Naive thymus-derived CD8-positive, alpha-beta T cell (primary cell): ENCODE measurements around the gene WAS. TPM values are rescaled to one million over a fixed set of nuclear protein-coding genes. Genes with fewer than 3 reads are reported as not detected.
"Not testable (repeated sequence)": the region's sequence is repeated elsewhere in the genome, so short reads cannot be mapped to it uniquely, and the experiment has no call there.

Experiments
- ATAC-seq, 2 donors: fragments of 150-1000 bp; cut with Tn5 transposase in 1 of 2; sonication (Bioruptor Pico), chemical (Tn5 transposase) in 1 of 2; 1 replicate in 1 of 2; 2 replicates in 1 of 2; pipeline ENCODE4 v1.10.0; 2021; ENCODE audit warnings: mild to moderate bottlenecking in 2 of 2, moderate library complexity in 2 of 2
- POLR2A ChIA-PET: fragments of 350-600 bp; sonication (Branson Sonifier 250); formaldehyde crosslinking; loops from one replicate; lab custom pipeline; 2021; ENCODE audit warnings: antibody characterized with exemption; lab: Charles Lee
- DNase-seq, 10 donors: peaks; one replicate each; pipeline versions ENCODE4 v3.0.0 to v3.0.0-alpha.2; 2020 to 2022
- H3K27ac Mint-ChIP-seq, 10 donors: one replicate each; pipeline ENCODE4 v1.8.0; 2020 to 2022; ENCODE audit warnings: mild to moderate bottlenecking in 10 of 10, mixed read lengths in 10 of 10, moderate library complexity in 4 of 10, inconsistent platforms in 1 of 10
- H3K27me3 Mint-ChIP-seq, 5 donors: one replicate each; pipeline ENCODE4 v1.8.0; 2021 to 2022; ENCODE audit warnings: mixed read lengths in 5 of 5
- H3K36me3 Mint-ChIP-seq, 3 donors: one replicate each; pipeline ENCODE4 v1.8.0; 2020 to 2022; ENCODE audit warnings: mixed read lengths in 3 of 3, mild to moderate bottlenecking in 2 of 3, inconsistent platforms in 1 of 3
- H3K4me1 Mint-ChIP-seq, 4 donors: one replicate each; pipeline ENCODE4 v1.8.0; 2021 to 2022; ENCODE audit warnings: mixed read lengths in 4 of 4
- H3K4me3 Mint-ChIP-seq, 10 donors: one replicate each; pipeline ENCODE4 v1.8.0; 2020 to 2022; ENCODE audit warnings: mild to moderate bottlenecking in 10 of 10, mixed read lengths in 10 of 10, moderate library complexity in 6 of 10, inconsistent platforms in 1 of 10
- H3K9me3 Mint-ChIP-seq, 9 donors: one replicate each; pipeline ENCODE4 v1.8.0; 2020 to 2022; ENCODE audit warnings: mixed read lengths in 9 of 9, mild to moderate bottlenecking in 3 of 9, inconsistent platforms in 1 of 9, moderate library complexity in 1 of 9
- polyA plus RNA-seq, 3 donors: library from polyadenylated mRNA; unstranded; fragments of 300-500 nt; fragmentation: Illumina TruSeq; gene quantifications; one replicate each; pipeline ENCODE4 v1.2.3, GENCODE V29; 2021
- total RNA-seq, 8 experiments: library from RNA in 2 of 8; stranded (reverse) in 2 of 8; gene quantifications; one replicate each; pipeline ENCODE4 v1.2.3 and lab custom pipeline; 2021 to 2026

WAS gene
- total and polyA plus RNA-seq, 5 experiments from 2014 or later, result 13.9 to 99.7 (median 25.1) TPM

DNA sequence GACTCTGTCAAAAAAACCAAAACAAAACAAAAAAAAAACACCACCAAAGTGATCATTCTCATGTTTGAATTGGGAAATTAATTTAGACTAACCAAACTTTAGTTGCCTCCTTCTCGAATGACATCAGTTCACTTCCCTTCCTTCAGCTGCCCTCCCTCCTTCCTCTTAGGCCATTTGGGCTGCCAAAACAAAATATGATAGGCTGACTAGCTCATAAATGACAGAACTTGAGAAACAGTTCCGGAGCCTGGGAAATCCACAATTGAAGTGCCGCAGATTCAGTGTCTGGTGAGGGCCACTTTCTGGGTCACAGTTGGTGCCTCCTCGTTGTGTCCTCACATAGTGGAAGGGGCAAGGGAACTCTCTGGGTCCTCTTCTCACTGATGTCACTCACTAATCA, 16.1 kb upstream of the WAS start:
- ATAC-seq (no peak), DNase-seq (no peak)
- POLR2A ChIA-PET, result interaction anchor here (0.9 kb wide), 1 partner anchor 16 kb away, joined by 3 read pairs; the partner anchor contains the start of gene WAS
- Mint-ChIP-seq H3K4me1 (no peaks in the 10 kb centered on the region), H3K4me3 (no peak overlapping the region), H3K9me3 (no peaks in the 10 kb centered on the region), H3K27ac (no peak overlapping the region), H3K27me3 (no peaks in the 10 kb centered on the region), H3K36me3 (no peaks in the 10 kb centered on the region)

DNA sequence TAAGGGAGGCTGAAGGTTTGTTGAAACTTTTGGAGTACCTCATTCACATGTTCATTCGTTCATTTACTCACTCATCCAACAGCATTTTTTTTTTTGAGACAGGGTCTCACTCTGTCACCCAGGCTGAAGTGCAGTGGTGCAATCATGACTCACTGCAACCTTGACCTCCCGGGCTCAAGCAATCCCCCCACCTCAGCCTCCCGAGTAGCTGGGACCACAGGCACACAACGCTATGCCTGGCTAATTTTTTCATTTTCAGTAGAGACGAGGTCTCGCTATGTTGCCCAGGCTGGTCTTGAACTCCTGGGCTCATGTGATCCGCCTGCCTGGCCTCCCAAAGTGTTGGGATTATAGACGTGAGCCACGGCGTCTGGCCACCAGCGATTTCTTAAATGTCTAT, 15.4 kb upstream of the WAS start:
- not testable (repeated sequence) for H3K27me3 Mint-ChIP-seq, H3K4me3 Mint-ChIP-seq, H3K4me1 Mint-ChIP-seq, ATAC-seq, H3K9me3 Mint-ChIP-seq, H3K36me3 Mint-ChIP-seq, DNase-seq
- POLR2A ChIA-PET, result interaction anchor here (1.2 kb wide), 1 partner anchor 133 kb away, joined by 4 read pairs; the partner anchor contains the start of gene HDAC6
- H3K27ac Mint-ChIP-seq, result peak overlapping the region in 1 of 10 donors; percentile 12

DNA sequence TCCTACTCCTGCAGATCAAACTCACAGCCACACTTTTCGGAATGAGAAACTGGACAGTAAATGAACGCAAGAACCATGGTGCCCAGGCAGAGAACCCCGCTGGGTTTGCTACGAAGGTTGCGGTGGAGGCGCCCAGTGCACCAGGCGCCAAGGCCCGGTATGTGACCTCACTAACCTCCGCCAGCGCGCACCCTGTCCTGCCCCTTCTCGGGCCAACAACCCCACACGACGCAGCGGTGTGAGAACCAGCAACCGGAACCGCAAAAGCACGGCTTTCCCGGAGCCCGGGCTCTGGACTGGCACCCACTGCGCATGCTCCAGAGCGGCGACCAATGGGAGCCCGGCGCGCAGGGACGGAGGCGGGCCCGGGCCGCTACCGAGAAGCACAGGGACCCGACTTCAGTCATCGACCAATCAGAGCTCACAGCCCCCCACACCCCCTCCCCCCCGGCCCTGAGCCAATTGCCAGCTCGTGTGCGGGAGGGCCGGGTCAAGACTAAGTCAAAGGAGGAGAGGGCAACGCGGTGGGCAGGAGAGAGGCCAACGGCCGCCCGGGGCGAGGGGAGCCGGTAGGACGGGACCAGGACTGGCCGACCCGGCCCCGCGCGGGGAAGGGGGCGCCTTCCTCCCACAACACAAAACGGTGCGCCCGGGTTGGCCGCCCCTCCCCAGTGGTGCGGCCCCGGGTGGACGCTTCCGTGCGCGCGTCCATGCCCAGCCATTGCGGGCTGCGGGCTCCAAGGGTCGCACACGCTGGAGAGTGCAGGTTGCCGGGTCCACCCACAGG, 7.3 kb upstream of the WAS start:
- POLR2A ChIA-PET, result interaction anchor here (0.6 to 1.5 kb wide), 12 partner anchors 9 to 283 kb away, joined by 3 to 12 read pairs (median 5); partner anchors contain the start of genes HDAC6 and SUV39H1
- no peaks in the 10 kb centered on the region for H3K36me3 Mint-ChIP-seq
- H3K4me1 Mint-ChIP-seq, result peaks cover 3 to 37% (median 27%) of the 10 kb centered on the region in 4 donors
- H3K9me3 Mint-ChIP-seq, result no peaks in the 10 kb centered on the region
- ATAC-seq, result peak; percentile 95 to 96
- no peaks in the 10 kb centered on the region for H3K27me3 Mint-ChIP-seq
- DNase-seq, result peak; percentile 80 to 93 (median 84)
- H3K4me3 Mint-ChIP-seq, result peak overlapping the region; percentile 85 to 95 (median 92)
- peak overlapping the region; percentile 79 to 97 (median 94) for H3K27ac Mint-ChIP-seq

DNA sequence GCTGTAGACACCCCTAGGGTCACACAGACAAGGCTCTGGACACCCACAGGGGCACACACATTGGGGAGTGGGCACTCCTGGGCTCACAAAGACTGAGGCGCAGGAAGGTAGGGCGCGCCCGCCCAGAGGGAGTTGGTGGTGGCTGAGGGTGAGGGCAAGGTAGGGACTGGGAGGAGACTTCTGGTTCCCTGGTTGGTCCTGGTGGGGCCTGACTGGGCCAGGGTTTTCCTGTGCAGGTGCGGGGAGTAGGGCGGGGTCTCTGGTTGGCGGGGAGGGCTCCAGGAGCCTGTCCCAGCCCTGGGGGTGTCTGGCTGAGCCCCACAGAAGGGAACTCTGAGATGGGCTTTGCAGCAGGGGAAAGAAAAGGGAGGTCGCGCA, 6.7 kb upstream of the WAS start:
- peak overlapping the region; percentile 79 to 94 (median 90) for H3K4me3 Mint-ChIP-seq
- DNase-seq, result peak in 3 of 10 donors; percentile 16 to 28 (median 23)
- POLR2A ChIA-PET, result interaction anchor here (0.6 to 1.5 kb wide), 10 partner anchors 19 to 282 kb away, joined by 3 to 12 read pairs (median 4); partner anchors contain the start of genes HDAC6 and SUV39H1
- peak; percentile 16 to 27 for ATAC-seq
- H3K27me3 Mint-ChIP-seq, result no peaks in the 10 kb centered on the region
- peak overlapping the region; percentile 60 to 94 (median 89) for H3K27ac Mint-ChIP-seq
- no peaks in the 10 kb centered on the region for H3K36me3 Mint-ChIP-seq
- H3K9me3 Mint-ChIP-seq, result no peaks in the 10 kb centered on the region
- peaks cover 3 to 37% (median 27%) of the 10 kb centered on the region in 4 donors for H3K4me1 Mint-ChIP-seq

DNA sequence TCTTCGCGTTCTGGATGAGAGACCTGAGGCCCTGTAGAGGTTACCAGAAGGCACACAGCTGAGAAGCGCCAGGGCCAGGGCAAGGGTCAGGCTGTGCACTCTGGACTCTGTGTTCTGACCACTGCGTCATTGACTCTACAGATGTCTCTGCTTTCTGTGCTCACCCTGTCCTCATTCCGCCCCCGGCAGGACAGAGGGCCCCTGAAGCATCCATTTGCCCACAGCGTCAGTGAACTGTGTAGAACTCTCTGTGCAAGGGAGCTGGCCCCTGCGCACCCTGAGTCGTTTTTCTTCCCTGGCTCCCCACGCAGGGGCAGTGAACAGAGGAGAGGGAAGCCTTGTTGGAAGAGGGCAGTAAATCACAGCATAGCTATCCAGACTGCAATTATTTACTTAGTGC, 6.1 kb upstream of the WAS start:
- Mint-ChIP-seq H3K4me3 (peak overlapping the region; percentile 79 to 94 (median 90)), H3K36me3 (no peaks in the 10 kb centered on the region), H3K27me3 (no peaks in the 10 kb centered on the region), H3K4me1 (peaks cover 3 to 42% (median 30%) of the 10 kb centered on the region in 4 donors), H3K27ac (peak overlapping the region; percentile 47 to 94 (median 89)), H3K9me3 (no peaks in the 10 kb centered on the region)
- POLR2A ChIA-PET, result interaction anchor here (1.3 to 1.5 kb wide), 2 partner anchors 18 to 59 kb away, joined by 3 to 8 read pairs; no protein-coding TSS in a partner anchor
- no peak for DNase-seq
- no peak for ATAC-seq

DNA sequence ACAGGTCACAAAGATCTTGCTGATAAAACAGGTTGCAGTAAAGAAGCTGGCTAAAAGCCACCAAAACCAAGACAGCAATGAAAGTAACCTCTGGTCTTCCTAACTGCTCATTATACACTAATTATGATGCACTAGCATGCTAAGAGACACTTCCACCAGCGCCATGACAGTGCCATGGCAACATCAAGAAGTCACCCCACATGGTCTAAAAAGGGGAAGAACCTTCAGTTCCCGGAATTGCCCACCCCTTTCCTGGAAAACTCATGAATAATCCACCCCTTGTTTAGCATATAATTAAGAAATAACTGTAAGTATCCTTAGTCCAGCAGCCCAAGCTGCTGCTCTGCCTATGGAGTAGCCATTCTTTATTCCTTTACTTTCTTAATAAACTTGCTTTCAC, 3.1 kb upstream of the WAS start:
- peak overlapping the region in 1 of 10 donors; percentile 56 for H3K4me3 Mint-ChIP-seq
- H3K27me3 Mint-ChIP-seq, POLR2A ChIA-PET, DNase-seq, ATAC-seq, H3K36me3 Mint-ChIP-seq, H3K9me3 Mint-ChIP-seq: not testable (repeated sequence)
- peaks cover 15 to 60% (median 51%) of the 10 kb centered on the region in 4 donors for H3K4me1 Mint-ChIP-seq
- peak overlapping the region in 6 of 10 donors; percentile 37 to 78 (median 52) for H3K27ac Mint-ChIP-seq

DNA sequence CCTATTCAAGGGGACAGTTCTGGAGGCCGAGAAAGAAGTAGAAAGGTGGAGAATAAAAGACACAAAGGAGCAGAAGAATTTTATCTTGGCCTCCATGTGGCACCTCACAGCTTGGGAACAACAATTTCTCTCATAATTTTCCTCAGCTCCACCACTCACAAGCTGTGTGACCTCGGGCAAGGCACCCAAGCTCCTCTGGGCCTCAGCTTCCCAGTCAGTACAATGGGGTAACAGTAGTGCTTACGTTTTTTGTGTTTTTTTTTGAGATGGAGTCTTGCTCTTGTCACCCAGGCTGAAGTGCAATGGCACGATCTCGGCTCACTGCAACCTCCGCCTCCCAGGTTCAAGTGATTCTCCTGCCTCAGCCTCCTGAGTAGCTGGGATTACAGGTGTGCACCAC, 2.7 kb upstream of the WAS start:
- DNase-seq, H3K27me3 Mint-ChIP-seq, ATAC-seq, H3K36me3 Mint-ChIP-seq, POLR2A ChIA-PET, H3K9me3 Mint-ChIP-seq: not testable (repeated sequence)
- H3K27ac Mint-ChIP-seq, result peak overlapping the region in 4 of 10 donors; percentile 16 to 78 (median 53)
- peaks cover 17 to 61% (median 55%) of the 10 kb centered on the region in 4 donors for H3K4me1 Mint-ChIP-seq
- H3K4me3 Mint-ChIP-seq, result peak overlapping the region in 1 of 10 donors; percentile 56

DNA sequence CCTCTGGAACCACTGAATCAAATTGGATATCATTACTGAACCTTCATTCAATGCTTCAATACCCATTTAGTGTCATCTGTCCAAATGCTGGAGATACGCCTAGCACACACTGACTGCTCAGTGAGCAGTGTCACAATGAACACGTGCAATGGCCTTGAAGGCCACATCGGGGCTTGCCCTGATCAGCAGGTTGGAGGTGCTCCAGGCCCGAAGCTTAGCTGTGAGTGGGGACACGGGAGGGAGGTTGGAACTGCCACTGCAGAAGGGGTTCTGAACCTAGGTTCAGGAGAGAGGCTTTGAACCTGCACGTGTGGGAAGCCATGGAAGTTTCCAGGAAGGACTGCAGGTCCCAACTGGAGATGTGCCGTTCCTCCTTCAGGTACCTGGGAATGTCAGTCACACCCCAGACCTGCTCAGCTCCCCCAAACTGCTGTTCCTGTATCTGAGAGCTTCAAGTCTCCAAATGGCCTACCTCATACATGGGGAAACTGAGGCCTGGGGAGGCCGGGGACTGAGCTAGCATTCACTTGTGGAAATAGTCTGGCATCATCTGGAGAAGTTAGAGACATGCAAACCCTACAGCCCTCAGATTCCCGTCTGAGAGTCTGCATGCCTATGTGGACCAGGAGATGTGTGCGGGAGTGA, 1.9 kb upstream of the WAS start:
- no peak for DNase-seq
- Mint-ChIP-seq H3K9me3 (no peaks in the 10 kb centered on the region), H3K27me3 (no peaks in the 10 kb centered on the region), H3K27ac (peak overlapping the region in 3 of 10 donors; percentile 53 to 94 (median 76)), H3K36me3 (peaks cover 4 to 16% (median 4%) of the 10 kb centered on the region in 3 donors), H3K4me3 (peak overlapping the region in 4 of 10 donors; percentile 2 to 95 (median 64)), H3K4me1 (peaks cover 22 to 68% (median 60%) of the 10 kb centered on the region in 4 donors)
- ATAC-seq, result no peak
- POLR2A ChIA-PET, result interaction anchor here (4.3 kb wide), 1 partner anchor 14 kb away, joined by 31 read pairs; the partner anchor contains the start of gene SUV39H1

DNA sequence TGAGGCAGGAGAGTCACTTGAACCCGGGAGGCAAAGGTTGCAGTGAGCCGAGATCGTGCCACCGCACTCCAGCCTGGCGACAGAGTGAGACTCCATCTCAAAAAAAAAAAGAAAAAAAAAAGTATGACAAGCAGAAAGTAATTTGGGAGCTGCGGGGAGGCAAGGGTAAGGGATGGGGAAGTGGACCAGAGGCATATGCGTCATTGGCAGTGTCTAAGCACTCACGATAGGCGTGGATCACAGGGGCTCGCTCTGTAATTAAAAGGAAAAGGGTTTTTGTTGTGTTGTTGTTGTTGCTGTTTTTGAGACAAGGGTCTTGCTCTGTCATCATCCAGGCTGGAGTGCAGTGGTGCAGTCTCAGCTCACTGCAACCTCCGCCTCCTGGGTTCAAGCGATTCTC, 804 bp upstream of the WAS start:
- not testable (repeated sequence) for ATAC-seq, H3K27me3 Mint-ChIP-seq, DNase-seq, H3K9me3 Mint-ChIP-seq
- Mint-ChIP-seq H3K36me3 (peaks cover 4 to 28% (median 4%) of the 10 kb centered on the region in 3 donors), H3K27ac (peak overlapping the region in 9 of 10 donors; percentile 92 to 97 (median 96)), H3K4me1 (peaks cover 28 to 69% (median 61%) of the 10 kb centered on the region in 4 donors), H3K4me3 (peak overlapping the region in 3 of 10 donors; percentile 94 to 95 (median 95))
- POLR2A ChIA-PET, result interaction anchor here (0.7 to 4.3 kb wide), 7 partner anchors 13 to 118 kb away, joined by 3 to 31 read pairs (median 6); partner anchors contain the start of genes HDAC6 and SUV39H1

DNA sequence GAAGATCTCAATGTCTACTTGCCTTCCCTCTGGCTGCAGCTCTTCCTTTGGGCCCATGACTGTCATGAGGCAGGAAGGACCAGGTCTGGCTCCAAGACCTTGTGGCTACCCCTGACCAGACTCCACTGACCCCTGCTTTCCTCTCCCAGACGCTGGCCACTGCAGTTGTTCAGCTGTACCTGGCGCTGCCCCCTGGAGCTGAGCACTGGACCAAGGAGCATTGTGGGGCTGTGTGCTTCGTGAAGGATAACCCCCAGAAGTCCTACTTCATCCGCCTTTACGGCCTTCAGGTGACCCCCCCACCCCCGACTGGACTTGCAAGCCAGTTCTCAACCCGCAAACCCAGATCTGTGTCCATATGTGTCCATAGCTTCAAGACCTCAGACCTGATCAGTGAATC, 535 bp downstream of the WAS start:
- peaks cover 28 to 66% (median 55%) of the 10 kb centered on the region in 4 donors for H3K4me1 Mint-ChIP-seq
- H3K27me3 Mint-ChIP-seq, result no peaks in the 10 kb centered on the region
- H3K27ac Mint-ChIP-seq, result peak overlapping the region; percentile 92 to 97 (median 96)
- POLR2A ChIA-PET, result interaction anchor here (0.6 to 4.3 kb wide), 10 partner anchors 10 to 117 kb away, joined by 3 to 31 read pairs (median 4); partner anchors contain the start of genes HDAC6, RBM3 and SUV39H1
- H3K9me3 Mint-ChIP-seq, result no peaks in the 10 kb centered on the region
- no peak for DNase-seq
- peak overlapping the region; percentile 89 to 96 (median 94) for H3K4me3 Mint-ChIP-seq
- H3K36me3 Mint-ChIP-seq, result peaks cover 4 to 36% (median 4%) of the 10 kb centered on the region in 3 donors
- ATAC-seq, result no peak

DNA sequence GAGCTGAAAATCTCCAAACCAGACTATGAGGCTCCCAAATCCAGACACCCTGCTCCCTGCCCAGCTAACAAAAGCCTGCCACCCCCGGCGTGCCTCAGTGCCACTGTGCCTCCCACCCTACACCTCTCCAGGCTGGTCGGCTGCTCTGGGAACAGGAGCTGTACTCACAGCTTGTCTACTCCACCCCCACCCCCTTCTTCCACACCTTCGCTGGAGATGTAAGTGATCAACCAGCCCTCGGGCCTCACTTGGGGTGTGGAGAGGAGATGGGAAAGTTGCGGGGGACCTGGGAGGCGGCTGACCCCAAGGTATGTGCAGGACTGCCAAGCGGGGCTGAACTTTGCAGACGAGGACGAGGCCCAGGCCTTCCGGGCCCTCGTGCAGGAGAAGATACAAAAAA, 1.8 kb downstream of the WAS start:
- DNase-seq (no peak), ATAC-seq (no peak)
- H3K4me3 Mint-ChIP-seq, result peak overlapping the region; percentile 89 to 96 (median 94)
- peaks cover 28 to 62% (median 55%) of the 10 kb centered on the region in 4 donors for H3K4me1 Mint-ChIP-seq
- H3K27ac Mint-ChIP-seq, result peak overlapping the region; percentile 69 to 97 (median 95)
- POLR2A ChIA-PET, result interaction anchor here (1.3 to 4.3 kb wide), 3 partner anchors 9 to 52 kb away, joined by 5 to 31 read pairs (median 28); partner anchors contain the start of gene SUV39H1
- H3K36me3 Mint-ChIP-seq, result peaks cover 4 to 46% (median 4%) of the 10 kb centered on the region in 3 donors
- no peaks in the 10 kb centered on the region for H3K27me3 Mint-ChIP-seq
- H3K9me3 Mint-ChIP-seq, result no peaks in the 10 kb centered on the region

DNA sequence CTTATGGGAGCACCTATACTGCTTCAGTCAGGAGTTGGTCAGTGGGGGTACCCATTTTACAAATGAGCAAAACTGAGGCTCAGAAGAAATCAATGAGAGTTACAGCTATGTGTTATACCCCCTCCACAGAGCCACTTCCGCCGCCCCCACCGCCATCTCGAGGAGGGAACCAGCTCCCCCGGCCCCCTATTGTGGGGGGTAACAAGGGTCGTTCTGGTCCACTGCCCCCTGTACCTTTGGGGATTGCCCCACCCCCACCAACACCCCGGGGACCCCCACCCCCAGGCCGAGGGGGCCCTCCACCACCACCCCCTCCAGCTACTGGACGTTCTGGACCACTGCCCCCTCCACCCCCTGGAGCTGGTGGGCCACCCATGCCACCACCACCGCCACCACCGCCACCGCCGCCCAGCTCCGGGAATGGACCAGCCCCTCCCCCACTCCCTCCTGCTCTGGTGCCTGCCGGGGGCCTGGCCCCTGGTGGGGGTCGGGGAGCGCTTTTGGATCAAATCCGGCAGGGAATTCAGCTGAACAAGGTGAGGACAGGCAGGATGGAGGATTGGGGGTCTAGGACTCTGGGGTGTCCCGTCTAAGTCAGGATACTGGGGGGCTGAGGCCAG, 5.0 kb downstream of the WAS start:
- POLR2A ChIA-PET, result no interaction called here
- Mint-ChIP-seq H3K9me3 (no peaks in the 10 kb centered on the region), H3K36me3 (peaks cover 4 to 59% (median 4%) of the 10 kb centered on the region in 3 donors), H3K27ac (peak overlapping the region in 4 of 10 donors; percentile 15 to 91 (median 63)), H3K4me3 (no peak overlapping the region), H3K4me1 (peaks cover 29 to 44% (median 40%) of the 10 kb centered on the region in 4 donors), H3K27me3 (no peaks in the 10 kb centered on the region)
- DNase-seq (no peak), ATAC-seq (no peak)
